Epidermal melanocyte (primary cell): ENCODE data around the gene CACNA1B.
A peak's percentile ranks its signal among the peaks of the same experiment; 100 is the strongest.
"Not testable (repeated sequence)": the region's sequence is repeated elsewhere in the genome, so short reads cannot be mapped to it uniquely, and the experiment has no call there.

Experiments
- DNase-seq: peaks from one replicate; pipeline ENCODE4 v3.0.0; 2011; ENCODE audit warnings: low spot score; ENCODE audit not compliant: insufficient read length

CACNA1B gene

DNA sequence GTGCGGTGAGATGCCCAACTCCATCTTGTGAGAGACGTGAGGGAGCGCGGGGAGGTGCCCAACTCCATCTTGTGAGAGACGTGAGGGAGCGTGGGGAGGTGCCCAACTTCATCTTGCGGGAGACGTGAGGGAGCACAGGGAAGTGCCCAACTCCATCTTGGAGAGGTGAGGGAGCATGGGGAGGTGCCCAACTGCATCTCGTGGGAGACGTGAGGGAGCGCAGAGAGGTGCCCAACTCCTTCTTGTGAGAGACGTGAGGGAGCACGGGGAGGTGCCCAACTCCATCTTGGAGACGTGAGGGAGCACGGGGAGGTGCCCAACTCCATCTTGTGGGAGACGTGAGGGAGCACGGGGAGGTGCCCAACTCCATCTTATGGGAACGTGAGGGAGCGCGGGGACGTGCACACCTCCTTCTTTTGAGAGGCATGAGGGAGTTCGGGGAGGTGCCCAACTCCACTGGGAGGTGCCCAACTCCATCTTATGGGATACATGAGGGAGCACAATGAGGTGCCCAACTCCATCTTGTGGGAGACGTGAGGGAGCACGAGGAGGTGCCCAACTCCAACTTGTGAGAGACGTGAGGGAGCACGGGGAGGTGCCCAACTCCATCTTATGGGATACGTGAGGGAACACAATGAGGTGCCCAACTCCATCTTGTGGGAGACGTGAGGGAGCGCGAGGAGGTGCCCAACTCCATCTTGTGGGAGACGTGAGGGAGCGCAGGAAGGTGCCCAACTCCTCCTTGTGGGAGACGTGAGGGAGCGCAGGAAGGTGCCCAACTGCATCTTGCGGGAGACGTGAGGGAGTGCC is 235.4 kb downstream of the CACNA1B start:
- DNase-seq, result no peak

DNA sequence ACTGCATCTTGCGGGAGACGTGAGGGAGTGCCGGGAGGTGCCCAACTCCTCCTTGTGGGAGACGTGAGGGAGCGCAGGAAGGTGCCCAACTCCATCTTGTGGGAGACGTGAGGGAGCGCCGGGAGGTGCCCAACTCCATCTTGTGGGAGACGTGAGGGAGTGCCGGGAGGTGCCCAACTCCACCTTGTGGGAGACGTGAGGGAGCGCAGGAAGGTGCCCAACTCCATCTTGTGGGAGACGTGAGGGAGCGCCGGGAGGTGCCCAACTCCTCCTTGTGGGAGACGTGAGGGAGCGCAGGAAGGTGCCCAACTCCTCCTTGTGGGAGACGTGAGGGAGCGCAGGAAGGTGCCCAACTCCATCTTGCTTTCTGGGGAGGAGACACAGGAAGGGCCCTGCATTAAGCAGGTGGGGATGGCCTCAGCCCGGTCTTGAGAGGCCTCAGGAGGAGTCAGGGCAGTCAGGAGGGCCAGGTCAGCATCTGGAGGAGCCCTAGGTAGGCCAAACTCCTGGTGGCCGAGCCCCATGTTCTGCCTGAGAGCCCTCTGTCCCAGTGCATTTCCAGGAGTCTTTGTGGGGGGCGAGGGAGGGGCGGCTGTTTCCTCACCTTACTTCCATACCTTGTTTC is 236.2 kb downstream of the CACNA1B start:
- DNase-seq, result peak; percentile 11

DNA sequence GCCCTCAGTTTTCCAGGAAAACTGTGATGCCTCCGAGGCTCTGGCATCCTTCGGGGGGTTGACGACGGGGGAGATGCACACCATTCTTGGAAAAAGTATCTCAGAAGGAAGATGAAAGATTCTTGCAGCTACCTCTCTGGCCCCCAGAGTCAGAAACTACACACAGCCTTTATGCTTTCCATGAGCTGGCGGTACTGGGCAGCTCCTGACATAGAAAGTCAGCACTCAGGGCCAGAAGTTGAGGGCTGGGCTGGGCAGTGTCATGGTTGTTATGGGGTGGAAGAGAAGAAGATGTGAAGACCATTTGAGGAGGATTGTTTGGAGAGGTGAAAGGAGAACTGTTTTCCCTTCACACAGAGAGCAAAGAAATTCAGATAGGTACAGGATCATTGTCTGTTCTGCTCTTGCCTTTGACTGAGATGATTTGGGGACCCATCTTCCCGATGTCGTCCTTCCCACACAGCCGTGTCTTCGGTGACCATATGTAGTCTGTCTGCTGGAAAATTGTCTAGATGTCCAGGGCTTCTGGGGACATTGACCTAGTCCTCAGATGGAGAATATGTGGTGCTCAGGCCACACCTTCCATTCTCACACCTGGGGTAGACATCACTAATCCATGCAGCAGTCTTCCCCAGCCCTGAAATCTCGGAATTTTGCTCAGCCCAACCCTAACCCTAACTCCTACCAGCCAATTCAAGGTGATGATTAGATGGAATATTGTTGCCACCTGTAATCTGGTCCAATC is 237.1 kb downstream of the CACNA1B start:
- peak; percentile 6 for DNase-seq

DNA sequence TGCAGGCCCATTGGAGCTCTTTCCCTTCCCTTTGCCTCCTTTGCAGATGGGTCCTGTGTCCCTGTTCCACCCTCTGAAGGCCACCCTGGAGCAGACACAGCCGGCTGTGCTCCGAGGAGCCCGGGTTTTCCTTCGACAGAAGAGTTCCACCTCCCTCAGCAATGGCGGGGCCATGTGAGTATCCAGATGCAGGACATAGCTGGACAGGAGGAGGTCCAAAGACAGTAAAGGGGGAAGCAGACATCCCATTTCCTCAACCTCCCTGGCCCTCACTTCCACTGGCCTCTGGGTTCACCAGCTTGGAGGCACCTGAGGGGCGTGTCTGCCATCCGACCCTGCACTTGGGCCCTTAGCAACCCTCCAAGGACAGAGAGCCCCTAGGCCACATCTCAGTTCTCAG is 237.9 kb downstream of the CACNA1B start:
- no peak for DNase-seq

DNA sequence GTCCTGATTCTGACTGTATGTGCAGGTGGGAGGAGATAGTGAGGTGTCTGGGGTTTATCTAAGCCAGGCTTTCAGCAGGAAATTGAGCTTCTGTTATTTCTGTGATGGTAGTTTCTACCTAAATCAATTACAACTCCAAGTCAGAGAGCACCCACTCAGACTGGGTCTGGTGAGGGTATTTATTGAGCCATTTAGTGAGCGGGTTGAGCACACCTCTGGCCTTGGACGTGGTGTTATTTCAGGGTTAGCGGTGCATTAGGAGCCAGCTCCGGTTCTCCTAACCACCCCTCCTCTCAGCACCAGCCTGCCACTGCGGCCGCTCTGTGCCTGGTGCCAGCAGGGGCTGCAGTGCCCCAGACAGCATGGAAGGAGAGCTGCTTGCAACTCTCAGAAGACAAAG is 238.9 kb downstream of the CACNA1B start:
- no peak for DNase-seq

DNA sequence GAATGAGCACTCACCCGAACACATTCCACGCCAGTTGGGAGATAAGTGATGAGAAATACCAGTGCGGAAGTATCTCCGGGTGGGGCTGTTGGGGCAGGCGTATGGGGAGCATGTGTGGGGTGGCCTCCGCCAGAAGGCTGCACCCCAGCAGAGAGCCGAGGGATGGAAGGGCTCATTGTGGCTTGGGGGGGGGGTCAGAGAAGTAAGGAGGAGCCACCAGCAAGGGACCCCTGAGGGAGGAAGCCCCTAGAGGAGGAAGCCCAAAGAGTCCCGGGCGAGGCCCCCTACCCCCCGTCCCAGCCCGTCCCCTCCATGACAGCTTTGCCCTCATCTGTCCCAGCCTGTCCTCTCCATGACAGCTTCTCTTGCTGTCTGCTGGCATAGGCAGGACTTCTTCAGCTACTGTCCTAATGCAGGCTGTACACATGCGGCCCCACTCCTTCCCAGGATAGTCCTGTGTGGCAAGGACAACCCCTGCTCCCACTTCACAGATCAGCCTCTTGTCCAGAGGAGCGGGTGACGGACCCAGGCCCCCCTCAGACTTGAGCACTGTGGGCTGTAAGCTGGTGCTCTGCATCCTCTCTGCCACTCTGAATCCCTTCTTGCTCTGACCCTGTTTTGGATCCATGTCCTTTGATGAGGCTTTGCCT is 239.6 kb downstream of the CACNA1B start:
- DNase-seq, result no peak

DNA sequence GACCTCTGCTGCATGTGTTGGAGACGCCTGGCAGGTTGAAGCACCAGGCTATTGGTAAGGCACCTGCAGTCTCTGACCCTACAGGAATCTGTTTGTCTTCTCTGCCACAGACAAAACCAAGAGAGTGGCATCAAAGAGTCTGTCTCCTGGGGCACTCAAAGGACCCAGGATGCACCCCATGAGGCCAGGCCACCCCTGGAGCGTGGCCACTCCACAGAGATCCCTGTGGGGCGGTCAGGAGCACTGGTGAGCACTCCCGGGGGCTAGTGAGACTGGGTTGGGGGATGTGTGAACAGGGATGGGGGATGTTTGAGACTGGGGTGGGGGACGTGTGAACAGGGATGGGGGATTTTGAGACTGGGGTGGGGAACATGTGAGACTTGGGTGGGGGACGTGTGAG is 240.3 kb downstream of the CACNA1B start:
- DNase-seq, result no peak

DNA sequence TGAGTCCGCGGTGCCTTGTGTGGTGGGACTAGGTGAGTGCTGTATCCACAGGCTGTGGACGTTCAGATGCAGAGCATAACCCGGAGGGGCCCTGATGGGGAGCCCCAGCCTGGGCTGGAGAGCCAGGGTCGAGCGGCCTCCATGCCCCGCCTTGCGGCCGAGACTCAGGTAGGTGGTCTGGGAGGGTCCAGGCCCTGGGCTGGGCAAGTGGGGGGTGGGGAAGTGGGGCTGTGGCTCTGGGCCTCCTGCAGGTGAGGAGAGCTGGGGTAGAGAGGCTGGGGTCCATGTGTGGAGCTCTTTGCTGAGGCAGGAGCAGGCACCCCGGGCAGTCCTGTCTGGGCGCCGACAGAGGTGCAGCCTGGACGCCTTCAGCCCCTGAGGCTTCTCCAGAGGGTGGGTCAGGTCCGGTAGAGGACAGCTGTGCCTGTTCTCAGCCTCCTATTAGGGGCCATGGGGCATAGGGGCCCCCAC is 241.1 kb downstream of the CACNA1B start:
- no peak for DNase-seq

DNA sequence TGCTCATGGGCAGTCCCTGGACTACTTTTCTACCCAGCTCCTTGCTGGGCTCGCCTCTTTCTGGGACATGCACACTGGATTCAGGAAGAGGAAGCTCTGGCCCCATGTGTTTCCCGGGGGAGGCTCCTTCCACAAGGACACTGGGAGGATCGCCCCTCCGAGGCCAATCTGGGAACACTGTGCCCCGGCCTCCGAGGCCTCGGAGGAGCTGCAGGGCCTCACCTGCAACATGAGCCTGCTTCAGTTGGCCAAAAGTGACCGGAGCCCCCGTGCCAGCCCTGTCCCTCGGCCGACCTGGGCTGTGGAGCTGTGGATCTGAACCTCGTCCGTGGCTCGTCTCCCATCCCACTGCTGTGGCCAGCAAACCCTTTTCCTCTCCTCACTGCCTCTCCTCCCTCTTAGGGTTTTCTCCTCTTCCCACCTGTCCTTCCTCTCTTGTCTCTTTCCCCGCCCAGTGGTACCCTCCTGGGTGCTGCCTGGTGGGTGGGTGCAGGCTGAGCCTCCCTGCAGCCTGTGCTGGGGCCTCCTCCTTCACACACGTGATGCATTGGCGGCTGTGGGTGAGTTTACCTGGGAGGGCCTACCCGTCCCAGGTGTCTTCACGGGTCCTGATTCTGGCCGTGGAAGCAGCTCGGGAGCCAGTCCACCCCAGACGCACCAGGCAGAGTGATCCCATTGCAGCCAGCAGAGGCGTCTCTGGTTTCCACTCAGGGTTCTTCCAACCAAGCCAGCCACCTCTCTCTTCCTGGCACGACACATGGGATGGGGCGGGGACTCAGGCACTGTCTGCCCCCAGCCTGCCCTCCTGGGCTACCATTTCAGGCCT is 241.8 kb downstream of the CACNA1B start:
- no peak for DNase-seq

DNA sequence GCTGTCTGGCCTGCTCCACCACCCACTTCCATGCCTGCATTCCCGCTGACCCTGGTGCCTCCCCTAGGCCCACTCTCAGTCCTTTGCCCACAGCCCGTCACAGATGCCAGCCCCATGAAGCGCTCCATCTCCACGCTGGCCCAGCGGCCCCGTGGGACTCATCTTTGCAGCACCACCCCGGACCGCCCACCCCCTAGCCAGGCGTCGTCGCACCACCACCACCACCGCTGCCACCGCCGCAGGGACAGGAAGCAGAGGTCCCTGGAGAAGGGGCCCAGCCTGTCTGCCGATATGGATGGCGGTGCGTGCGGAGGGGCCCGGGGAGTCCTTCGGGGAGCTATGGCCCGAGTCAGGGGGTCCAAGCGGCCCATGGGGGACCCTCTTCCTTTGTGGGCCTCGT is 242.5 kb downstream of the CACNA1B start:
- no peak for DNase-seq

DNA sequence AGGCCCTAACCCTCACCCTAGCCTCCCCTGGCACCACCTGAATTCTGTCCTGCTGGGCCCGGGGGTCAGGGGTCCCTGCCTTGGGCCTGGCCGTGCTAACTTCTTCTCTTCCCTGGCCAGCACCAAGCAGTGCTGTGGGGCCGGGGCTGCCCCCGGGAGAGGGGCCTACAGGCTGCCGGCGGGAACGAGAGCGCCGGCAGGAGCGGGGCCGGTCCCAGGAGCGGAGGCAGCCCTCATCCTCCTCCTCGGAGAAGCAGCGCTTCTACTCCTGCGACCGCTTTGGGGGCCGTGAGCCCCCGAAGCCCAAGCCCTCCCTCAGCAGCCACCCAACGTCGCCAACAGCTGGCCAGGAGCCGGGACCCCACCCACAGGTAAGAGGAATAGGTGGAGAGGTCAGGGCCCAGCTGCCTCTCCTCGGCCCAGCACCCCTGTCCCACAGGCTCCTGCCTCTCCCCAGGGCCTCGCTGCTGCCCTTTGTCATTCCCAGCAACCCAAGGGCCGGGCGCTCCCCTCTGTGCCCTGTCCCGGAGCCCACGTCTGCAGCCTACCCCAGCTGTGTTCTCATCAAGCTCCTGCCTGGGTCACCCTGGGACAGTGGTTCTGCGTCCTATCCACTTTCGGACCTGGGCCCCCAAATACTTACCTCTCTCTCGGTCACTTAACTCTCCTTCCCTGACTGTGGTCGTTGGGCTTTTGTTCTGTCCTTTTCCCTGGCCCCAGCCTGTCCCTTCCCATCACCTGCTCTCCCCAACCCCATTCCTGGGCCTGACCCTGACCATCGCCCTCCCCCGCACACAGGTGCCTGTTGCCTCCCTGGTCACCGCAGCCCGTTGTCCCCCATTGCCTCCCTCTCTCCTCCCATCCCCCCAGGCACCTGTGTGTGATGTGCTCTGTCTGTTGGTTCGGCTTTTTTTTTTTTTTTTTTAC is 243.2 kb downstream of the CACNA1B start:
- no peak for DNase-seq

DNA sequence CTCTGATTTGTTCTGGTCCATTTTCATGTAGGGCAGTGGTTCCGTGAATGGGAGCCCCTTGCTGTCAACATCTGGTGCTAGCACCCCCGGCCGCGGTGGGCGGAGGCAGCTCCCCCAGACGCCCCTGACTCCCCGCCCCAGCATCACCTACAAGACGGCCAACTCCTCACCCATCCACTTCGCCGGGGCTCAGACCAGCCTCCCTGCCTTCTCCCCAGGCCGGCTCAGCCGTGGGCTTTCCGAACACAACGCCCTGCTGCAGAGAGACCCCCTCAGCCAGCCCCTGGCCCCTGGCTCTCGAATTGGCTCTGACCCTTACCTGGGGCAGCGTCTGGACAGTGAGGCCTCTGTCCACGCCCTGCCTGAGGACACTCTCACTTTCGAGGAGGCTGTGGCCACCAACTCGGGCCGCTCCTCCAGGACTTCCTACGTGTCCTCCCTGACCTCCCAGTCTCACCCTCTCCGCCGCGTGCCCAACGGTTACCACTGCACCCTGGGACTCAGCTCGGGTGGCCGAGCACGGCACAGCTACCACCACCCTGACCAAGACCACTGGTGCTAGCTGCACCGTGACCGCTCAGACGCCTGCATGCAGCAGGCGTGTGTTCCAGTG is 244.0 kb downstream of the CACNA1B start:
- DNase-seq, result no peak

DNA sequence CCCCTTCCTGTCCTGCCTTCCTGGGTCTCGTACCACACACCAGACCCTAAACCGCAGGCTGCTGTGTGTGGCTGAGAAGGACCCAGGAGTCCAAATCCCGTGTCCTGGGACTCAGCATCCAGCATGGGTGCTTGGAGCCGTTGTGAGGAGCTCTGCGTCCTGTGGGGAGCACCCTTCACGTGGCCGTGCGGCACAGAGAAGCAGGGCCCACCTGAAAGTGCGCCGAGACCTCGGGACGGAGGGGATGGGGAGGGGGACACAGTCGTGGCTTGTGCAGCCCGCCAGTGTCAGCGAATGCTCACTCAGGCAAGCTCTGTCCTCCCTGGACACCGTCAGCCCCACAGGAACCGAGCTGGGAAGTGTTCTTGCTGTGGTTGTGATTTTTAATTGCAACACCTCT is 244.6 kb downstream of the CACNA1B start:
- no peak for DNase-seq

DNA sequence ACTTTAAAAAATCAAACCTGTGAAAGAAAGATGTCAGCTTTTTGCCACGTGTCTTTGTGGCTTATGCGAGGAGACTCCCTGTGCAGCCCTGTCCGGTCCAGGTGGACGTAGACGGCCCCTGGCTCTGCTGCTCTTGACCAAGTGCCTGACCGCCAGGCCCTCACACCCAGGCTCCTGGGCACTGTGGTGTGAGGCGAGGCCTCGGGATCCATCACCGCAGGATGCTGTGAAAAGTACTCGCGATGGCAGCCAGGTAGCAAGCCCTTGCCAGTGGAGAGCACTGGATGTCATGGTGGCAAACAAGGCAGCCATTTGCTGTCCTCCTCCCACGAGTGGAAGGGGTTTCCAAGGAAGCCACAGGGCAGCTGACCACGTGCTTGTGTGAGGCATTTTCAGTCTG is 245.1 kb downstream of the CACNA1B start:
- DNase-seq, result no peak

DNA sequence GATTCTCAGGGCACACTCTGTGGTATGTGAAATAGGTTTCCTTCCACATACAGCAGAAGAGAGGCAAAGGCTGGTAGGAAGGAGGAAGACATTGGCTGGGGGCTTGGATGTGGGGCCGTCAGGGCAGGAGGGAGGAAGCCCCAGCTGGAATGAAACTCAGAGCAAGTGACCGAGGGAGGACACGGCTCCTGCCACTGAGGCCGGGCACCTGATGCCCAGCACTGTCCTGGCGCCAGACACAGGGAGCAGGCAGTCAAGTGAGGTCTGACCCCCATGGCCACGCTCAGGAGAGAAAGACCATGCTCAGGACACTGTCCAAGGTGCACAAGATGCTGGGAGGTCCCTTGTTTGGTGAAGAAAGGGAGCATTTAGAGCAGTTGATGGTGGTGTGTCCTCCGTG is 245.5 kb downstream of the CACNA1B start:
- no peak for DNase-seq

DNA sequence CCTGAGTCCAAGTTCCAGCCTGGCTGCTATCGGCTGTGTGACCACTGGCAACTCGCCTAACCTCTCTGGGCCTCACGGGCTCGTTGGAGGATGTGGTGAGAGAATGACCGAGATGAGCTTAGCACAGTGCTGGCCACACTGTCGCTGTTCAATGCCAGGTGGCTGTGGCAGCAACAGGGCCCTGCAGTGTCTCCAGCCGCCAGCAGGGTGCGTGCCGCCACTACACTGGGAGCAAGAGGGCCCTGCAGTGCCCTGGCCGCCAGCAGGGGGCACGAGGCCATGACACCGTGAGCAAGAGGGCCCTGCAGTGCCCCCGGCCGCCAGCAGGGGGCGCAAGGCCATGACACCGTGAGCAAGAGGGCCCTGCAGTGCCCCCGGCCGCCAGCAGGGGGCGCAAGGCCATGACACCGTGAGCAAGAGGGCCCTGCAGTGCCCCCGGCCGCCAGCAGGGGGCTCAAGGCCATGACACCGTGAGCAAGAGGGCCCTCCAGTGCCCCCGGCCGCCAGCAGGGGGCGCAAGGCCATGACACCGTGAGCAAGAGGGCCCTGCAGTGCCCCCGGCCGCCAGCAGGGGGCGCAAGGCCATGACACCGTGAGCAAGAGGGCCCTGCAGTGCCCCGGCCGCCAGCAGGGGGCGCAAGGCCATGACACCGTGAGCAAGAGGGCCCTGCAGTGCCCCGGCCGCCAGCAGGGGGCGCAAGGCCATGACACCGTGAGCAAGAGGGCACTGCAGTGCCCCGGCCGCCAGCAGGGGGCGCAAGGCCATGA is 248.7 kb downstream of the CACNA1B start:
- not testable (repeated sequence) for DNase-seq

DNA sequence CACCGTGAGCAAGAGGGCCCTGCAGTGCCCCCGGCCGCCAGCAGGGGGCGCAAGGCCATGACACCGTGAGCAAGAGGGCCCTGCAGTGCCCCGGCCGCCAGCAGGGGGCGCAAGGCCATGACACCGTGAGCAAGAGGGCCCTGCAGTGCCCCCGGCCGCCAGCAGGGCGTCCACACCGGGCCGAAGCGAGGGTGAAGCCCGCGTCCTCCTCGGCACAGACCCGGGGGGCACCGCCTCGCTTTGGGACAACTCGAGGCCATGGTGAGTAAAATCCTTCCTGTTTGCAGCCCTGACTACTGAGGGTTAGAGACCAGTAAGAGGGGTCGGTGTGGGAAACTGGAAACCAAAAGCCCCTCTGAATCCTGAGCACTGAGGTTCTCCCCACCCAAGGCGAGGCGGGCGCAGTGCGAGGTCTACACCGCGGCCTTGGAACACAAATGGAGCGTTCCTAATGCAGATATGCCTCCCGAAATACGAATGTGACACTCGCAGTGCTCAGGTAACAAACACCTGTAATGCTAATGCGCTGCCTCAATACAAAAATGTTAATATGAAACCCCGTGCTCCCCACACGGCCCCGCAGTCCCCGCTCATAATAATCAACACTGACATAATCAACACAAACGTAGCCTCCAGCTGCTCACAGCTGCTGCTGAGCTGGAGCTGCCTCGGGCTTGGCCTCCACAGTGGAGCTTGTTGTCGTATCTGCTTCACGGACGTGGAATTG is 249.4 kb downstream of the CACNA1B start:
- DNase-seq, result not testable (repeated sequence)

DNA sequence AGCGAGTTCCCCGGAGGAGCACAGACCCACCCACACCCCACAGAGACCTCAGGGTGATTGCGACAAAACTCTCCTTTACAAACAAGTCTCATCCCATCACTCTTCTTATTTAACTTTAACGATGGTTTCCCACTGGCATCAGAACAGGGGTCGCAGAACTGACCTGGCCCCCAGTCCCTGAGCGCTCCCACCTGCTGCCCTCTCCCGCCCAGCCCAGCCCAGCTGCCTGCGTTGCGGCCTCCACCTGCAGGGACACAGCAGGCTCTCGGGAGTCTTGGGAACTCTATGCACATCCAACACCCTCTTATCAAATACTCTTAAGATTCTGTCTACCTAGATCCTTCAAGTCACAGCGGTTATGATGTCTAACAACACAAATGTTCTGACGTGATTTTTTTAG is 250.4 kb downstream of the CACNA1B start:
- DNase-seq, result not testable (repeated sequence)
